NCI-H1417 treated with DMSO at 0.1 percent for 48 hours (cell line): ENCODE data around the gene GHITM.

Source experiments
- DNase-seq: peaks from one replicate; lab custom pipeline; 2025; lab: John Stamatoyannopoulos, UW

The GHITM gene

DNA sequence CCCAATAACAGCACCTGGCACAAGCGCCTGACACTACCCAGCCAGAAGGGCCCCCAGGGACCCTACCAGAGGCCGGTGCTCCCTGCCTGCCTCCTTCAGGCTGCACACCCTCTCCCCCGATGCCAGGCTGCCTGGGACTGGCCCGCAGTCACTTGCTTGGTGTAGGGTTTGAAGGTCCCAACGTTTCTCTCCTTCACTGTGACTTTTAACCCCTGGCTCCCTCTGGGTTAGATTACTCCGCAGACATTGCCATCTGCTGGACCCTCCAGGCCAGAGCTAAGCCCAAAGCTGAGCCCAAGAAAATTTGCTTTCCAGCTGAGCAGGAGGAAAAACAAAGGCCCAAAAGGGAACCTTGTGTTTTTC is 61.9 kb downstream of the GHITM start:
- no peak for DNase-seq

DNA sequence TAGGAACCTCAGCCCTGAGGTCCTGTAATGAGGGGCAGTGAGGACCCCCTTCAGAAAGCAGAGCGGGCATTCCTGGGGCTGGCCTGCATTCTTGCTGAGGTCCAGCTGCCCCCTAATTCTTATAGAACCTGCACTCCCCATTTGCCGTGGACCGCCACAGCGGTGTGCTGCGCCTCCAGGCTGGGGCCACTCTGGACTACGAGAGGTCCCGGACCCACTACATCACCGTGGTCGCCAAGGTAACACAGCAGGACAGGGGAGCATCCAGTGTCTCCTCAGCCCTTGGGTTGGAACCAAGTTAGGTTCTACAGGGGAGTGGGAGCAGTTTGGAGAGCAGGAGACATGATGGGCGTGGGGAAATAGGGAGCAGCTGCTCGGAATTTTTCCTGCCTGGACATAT is 62.4 kb downstream of the GHITM start:
- DNase-seq, result no peak

DNA sequence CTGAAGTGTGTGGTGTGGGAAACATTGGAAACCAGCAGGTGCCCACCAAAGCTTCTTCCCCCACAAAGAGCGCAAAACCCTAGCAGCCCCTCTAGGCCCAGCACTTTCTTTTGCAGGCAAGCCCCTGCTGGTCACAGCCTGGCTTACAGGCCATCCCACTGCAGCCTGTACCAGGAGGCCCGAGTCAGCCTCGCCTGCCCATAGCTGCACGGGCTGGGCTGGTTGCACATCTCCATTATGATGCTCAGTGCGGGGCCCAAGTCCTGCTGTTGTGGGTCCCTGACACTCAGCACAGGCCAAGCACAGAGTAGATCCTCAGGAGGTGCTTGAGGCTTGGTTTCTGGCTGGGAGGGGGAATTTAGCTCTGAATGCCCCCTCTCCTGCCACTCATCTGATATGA is 63.0 kb downstream of the GHITM start:
- DNase-seq, result no peak
